Activated naive CD8-positive, alpha-beta T cell treated with anti-CD3 and anti-CD28 coated beads, Interleukin-2, amount 10 ng/mL, durations not matched to agents 7 days and 5 days (primary cell): ENCODE results near the gene RTP5. TPM values are rescaled to one million over a fixed set of nuclear protein-coding genes. Genes with fewer than 3 reads are reported as not detected.

ENCODE experiments used
- ATAC-seq: fragments of 150-1000 bp; cut with Tn5 transposase; one replicate; pipeline ENCODE4 v1.10.0; 2021; ENCODE audit warnings: low read depth, moderate library complexity
- POLR2A ChIA-PET: fragments of 350-600 bp; sonication (Branson Sonifier 250); formaldehyde crosslinking; loops from one replicate; lab custom pipeline; 2021; ENCODE audit warnings: antibody characterized with exemption; lab: Charles Lee
- DNase-seq: peaks from one replicate; pipeline ENCODE4 v3.0.0; 2021
- H3K27ac Mint-ChIP-seq: one replicate; pipeline ENCODE4 v1.8.0; 2022; ENCODE audit warnings: mild to moderate bottlenecking, mixed read lengths
- H3K27me3 Mint-ChIP-seq: one replicate; pipeline ENCODE4 v1.8.0; 2022; ENCODE audit warnings: mild to moderate bottlenecking, moderate library complexity, mixed read lengths
- H3K36me3 Mint-ChIP-seq: one replicate; pipeline ENCODE4 v1.8.0; 2021; ENCODE audit warnings: mild to moderate bottlenecking, mixed read lengths
- H3K4me1 Mint-ChIP-seq: one replicate; pipeline ENCODE4 v1.8.0; 2021; ENCODE audit warnings: mixed read lengths
- H3K4me3 Mint-ChIP-seq: one replicate; pipeline ENCODE4 v1.8.0; 2022; ENCODE audit warnings: mild to moderate bottlenecking, moderate library complexity, mixed read lengths
- H3K9me3 Mint-ChIP-seq: one replicate; pipeline ENCODE4 v1.8.0; 2021; ENCODE audit warnings: mixed read lengths
- total RNA-seq, 2 experiments: library from RNA; stranded (reverse); gene quantifications; one replicate each; pipeline ENCODE4 v1.2.3, GENCODE V29; 2021

The RTP5 gene
- total RNA-seq, 2 experiments from 2014 or later, result 0.53 to 0.60 TPM

- Mint-ChIP-seq H3K4me1 (peaks cover 11% of the 10 kb centered on the region), H3K9me3 (peaks cover 1% of the 10 kb centered on the region), H3K27ac (no peak overlapping the region), H3K27me3 (peaks cover 50% of the 10 kb centered on the region), H3K4me3 (no peak overlapping the region), H3K36me3 (no peaks in the 10 kb centered on the region)
- no peak for ATAC-seq
- DNase-seq, result no peak
- POLR2A ChIA-PET, result no interaction called here
Observed at GRCh38 chr2:241836292-241836691, 33.2 kb upstream of the RTP5 start.

- DNase-seq (no peak), ATAC-seq (no peak)
- Mint-ChIP-seq H3K4me3 (no peak overlapping the region), H3K9me3 (no peaks in the 10 kb centered on the region), H3K27ac (no peak overlapping the region), H3K36me3 (no peaks in the 10 kb centered on the region), H3K4me1 (peaks cover 11% of the 10 kb centered on the region), H3K27me3 (peaks cover 51% of the 10 kb centered on the region)
- POLR2A ChIA-PET, result no interaction called here
Observed at GRCh38 chr2:241837197-241837965, 32.1 kb upstream of the RTP5 start.

GRCh38 chr2:241841181-241842066, 28.1 kb upstream of the RTP5 start:
- Mint-ChIP-seq H3K27me3 (peaks cover 38% of the 10 kb centered on the region), H3K27ac (no peak overlapping the region), H3K4me3 (no peak overlapping the region), H3K4me1 (peaks cover 22% of the 10 kb centered on the region), H3K36me3 (no peaks in the 10 kb centered on the region), H3K9me3 (no peaks in the 10 kb centered on the region)
- ATAC-seq (no peak), DNase-seq (no peak)
- POLR2A ChIA-PET, result no interaction called here

GRCh38 chr2:241842067-241842415, 27.5 kb upstream of the RTP5 start:
- POLR2A ChIA-PET, result interaction anchor here (0.6 kb wide), 1 partner anchor 54 kb away, joined by 5 read pairs; no protein-coding TSS in a partner anchor
- Mint-ChIP-seq H3K36me3 (no peaks in the 10 kb centered on the region), H3K4me3 (no peak overlapping the region), H3K9me3 (no peaks in the 10 kb centered on the region), H3K27ac (no peak overlapping the region), H3K27me3 (peaks cover 34% of the 10 kb centered on the region), H3K4me1 (peaks cover 22% of the 10 kb centered on the region)
- ATAC-seq, result no peak
- no peak for DNase-seq

GRCh38 chr2:241842620-241843211, 26.8 kb upstream of the RTP5 start:
- Mint-ChIP-seq H3K36me3 (no peaks in the 10 kb centered on the region), H3K9me3 (no peaks in the 10 kb centered on the region), H3K27ac (peak overlapping the region; percentile 1), H3K4me1 (peaks cover 22% of the 10 kb centered on the region), H3K4me3 (peak overlapping the region; percentile 75), H3K27me3 (peaks cover 27% of the 10 kb centered on the region)
- peak; percentile 64 for DNase-seq
- ATAC-seq, result peak; percentile 53
- POLR2A ChIA-PET, result interaction anchor here (0.6 kb wide), 1 partner anchor 55 kb away, joined by 5 read pairs; no protein-coding TSS in a partner anchor

- no peak for DNase-seq
- H3K4me3 Mint-ChIP-seq, result peak overlapping the region; percentile 75
- POLR2A ChIA-PET, result interaction anchor here (0.5 to 1.3 kb wide), 7 partner anchors 14 to 225 kb away, joined by 3 to 14 read pairs (median 4); partner anchors contain the start of gene DTYMK
Observed at GRCh38 chr2:241843321-241844065, 26.0 kb upstream of the RTP5 start.

GRCh38 chr2:241844066-241844728, 25.3 kb upstream of the RTP5 start:
- POLR2A ChIA-PET, result interaction anchor here (0.5 to 1.3 kb wide), 9 partner anchors 14 to 554 kb away, joined by 3 to 14 read pairs (median 4); partner anchors contain the start of gene DTYMK
- peak; percentile 84 for DNase-seq
- no peaks in the 10 kb centered on the region for H3K9me3 Mint-ChIP-seq
- no peaks in the 10 kb centered on the region for H3K36me3 Mint-ChIP-seq
- H3K27me3 Mint-ChIP-seq, result peaks cover 16% of the 10 kb centered on the region
- ATAC-seq, result peak; percentile 83
- H3K4me3 Mint-ChIP-seq, result peak overlapping the region; percentile 78
- H3K27ac Mint-ChIP-seq, result peak overlapping the region; percentile 77
- peaks cover 19% of the 10 kb centered on the region for H3K4me1 Mint-ChIP-seq

More at GRCh38 chr2:241843321-241844065, 26.0 kb upstream of the RTP5 start:
- H3K36me3 Mint-ChIP-seq, result no peaks in the 10 kb centered on the region
- no peaks in the 10 kb centered on the region for H3K9me3 Mint-ChIP-seq
- peaks cover 22% of the 10 kb centered on the region for H3K4me1 Mint-ChIP-seq
- no peak for ATAC-seq
- H3K27me3 Mint-ChIP-seq, result peaks cover 19% of the 10 kb centered on the region
- no peak overlapping the region for H3K27ac Mint-ChIP-seq

GRCh38 chr2:241844831-241845578, 24.5 kb upstream of the RTP5 start:
- no peaks in the 10 kb centered on the region for H3K36me3 Mint-ChIP-seq
- DNase-seq, result no peak
- POLR2A ChIA-PET, result interaction anchor here (0.6 to 1.3 kb wide), 7 partner anchors 13 to 555 kb away, joined by 3 to 14 read pairs (median 4); partner anchors contain the start of genes D2HGDH and DTYMK

GRCh38 chr2:241846406-241846805, 23.1 kb upstream of the RTP5 start:
- POLR2A ChIA-PET, result no interaction called here
- Mint-ChIP-seq H3K27ac (no peak overlapping the region), H3K36me3 (no peaks in the 10 kb centered on the region), H3K9me3 (no peaks in the 10 kb centered on the region), H3K4me1 (peaks cover 19% of the 10 kb centered on the region), H3K4me3 (no peak overlapping the region), H3K27me3 (peaks cover 11% of the 10 kb centered on the region)
- no peak for DNase-seq
- no peak for ATAC-seq

More at GRCh38 chr2:241844831-241845578, 24.5 kb upstream of the RTP5 start:
- ATAC-seq, result no peak
- no peaks in the 10 kb centered on the region for H3K9me3 Mint-ChIP-seq
- H3K27me3 Mint-ChIP-seq, result peaks cover 11% of the 10 kb centered on the region
- peaks cover 19% of the 10 kb centered on the region for H3K4me1 Mint-ChIP-seq
- H3K27ac Mint-ChIP-seq, result no peak overlapping the region
- peak overlapping the region; percentile 78 for H3K4me3 Mint-ChIP-seq

GRCh38 chr2:241848761-241849615, 20.5 kb upstream of the RTP5 start:
- Mint-ChIP-seq H3K27me3 (no peaks in the 10 kb centered on the region), H3K27ac (no peak overlapping the region), H3K4me3 (no peak overlapping the region), H3K36me3 (no peaks in the 10 kb centered on the region), H3K4me1 (peaks cover 11% of the 10 kb centered on the region), H3K9me3 (no peaks in the 10 kb centered on the region)
- POLR2A ChIA-PET, result no interaction called here
- ATAC-seq (no peak), DNase-seq (no peak)
